Measurements from ENCODE around the gene EDN1. TPM values are rescaled to one million over a fixed set of nuclear protein-coding genes. Genes with fewer than 3 reads are reported as not detected.

Gene EDN1
- total RNA-seq, 4 donors from 2014 or later, result 1.0 to 5.4 (median 3.0) TPM

- no peak for DNase-seq
- no peaks in the 10 kb centered on the region for H3K4me1 ChIP-seq
- H3K27me3 ChIP-seq, result no peaks in the 10 kb centered on the region
- no peaks in the 10 kb centered on the region for H3K9me3 ChIP-seq
- intact Hi-C loops (cut with DNase I), result no loop called here
- TF ChIP-seq CTCF (IDR thresholded peaks at IDR 0.05) (no peak), POLR2A (IDR thresholded peaks at IDR 0.05) (no peak)
- no peak overlapping the region for H3K4me3 ChIP-seq (replicated peaks in 1 of 3)
- H3K27ac ChIP-seq, result no peak overlapping the region
- WGBS, 2 donors, result 79 to 81% methylated on average over 6 of the region's 6 CpGs
- H3K36me3 ChIP-seq, result no peaks in the 10 kb centered on the region
These were observed 55.0 kb downstream of the EDN1 start for GRCh38 chr6:12344961-12345693.

GRCh38 chr6:12345694-12346058 is 55.5 kb downstream of the EDN1 start:
- WGBS, 2 donors, result 74 to 92% methylated on average over 5 of the region's 5 CpGs
- Histone ChIP-seq H3K27ac (no peak overlapping the region), H3K36me3 (no peaks in the 10 kb centered on the region), H3K4me1 (no peaks in the 10 kb centered on the region), H3K9me3 (no peaks in the 10 kb centered on the region), H3K4me3 (replicated peaks in 1 of 3) (no peak overlapping the region), H3K27me3 (no peaks in the 10 kb centered on the region)
- TF ChIP-seq POLR2A (IDR thresholded peaks at IDR 0.05) (no peak), CTCF (IDR thresholded peaks at IDR 0.05) (no peak)
- DNase-seq, result no peak
- intact Hi-C loops (cut with DNase I), result no loop called here

Small RNA genes within 50 kb of the gene (small RNA-seq; reads per million reads assigned to genes)
- not detected for gene SUMO2P12
